DOHH2 (cell line): ENCODE measurements around the gene CD3E.

Experiments
- H3F3A ChIP-seq: fragments of 200-600 bp; sonication (generic), shearing (Covaris generic); 2 replicates; pipeline ENCODE4 v1.6.0; 2016; ENCODE audit warnings: antibody characterized with exemption, mild to moderate bottlenecking; ENCODE audit not compliant: control insufficient read depth, insufficient read depth
- H3K27ac ChIP-seq: fragments of 200-600 bp; sonication (generic); 2 replicates; pipeline ENCODE4 v1.5.1; 2014; ENCODE audit warnings: low read depth, mild to moderate bottlenecking, low read length, moderate library complexity
- H3K27me3 ChIP-seq: fragments of 200-600 bp; sonication (generic); 2 replicates; pipeline ENCODE4 v1.6.1; 2014; ENCODE audit warnings: mild to moderate bottlenecking, low read length, mixed read lengths; ENCODE audit not compliant: control insufficient read depth
- H3K36me3 ChIP-seq: fragments of 200-600 bp; sonication (generic); 2 replicates; pipeline ENCODE4 v1.6.1; 2014; ENCODE audit warnings: mild to moderate bottlenecking, low read length, moderate library complexity, mixed read lengths; ENCODE audit not compliant: control insufficient read depth
- H3K4me1 ChIP-seq: fragments of 200-600 bp; sonication (generic); 2 replicates; pipeline ENCODE4 v1.6.1; 2014; ENCODE audit warnings: mild to moderate bottlenecking, low read length, mixed read lengths; ENCODE audit not compliant: control insufficient read depth
- H3K4me2 ChIP-seq: fragments of 200-600 bp; sonication (generic); 2 replicates; pipeline ENCODE4 v1.6.0; 2014; ENCODE audit warnings: mild to moderate bottlenecking, low read length, moderate library complexity
- H3K4me3 ChIP-seq: fragments of 200-600 bp; sonication (generic); 2 replicates; pipeline ENCODE4 v1.5.1; 2014; ENCODE audit warnings: mild to moderate bottlenecking, low read length, mixed read lengths
- H3K79me2 ChIP-seq: fragments of 200-600 bp; sonication (generic); 2 replicates; pipeline ENCODE4 v1.6.1; 2014; ENCODE audit warnings: mild to moderate bottlenecking, low read length, mixed read lengths; ENCODE audit not compliant: control insufficient read depth
- H3K9me2 ChIP-seq: fragments of 200-600 bp; sonication (generic); replicated peaks from 2 replicates; pipeline ENCODE4 v1.6.1; 2014; ENCODE audit warnings: mild to moderate bottlenecking, low read length, mixed read lengths; ENCODE audit not compliant: control insufficient read depth
- H3K9me3 ChIP-seq: fragments of 200-600 bp; sonication (generic); 2 replicates; pipeline ENCODE4 v1.6.1; 2014; ENCODE audit warnings: antibody characterized with exemption, low read length, mixed read lengths; ENCODE audit not compliant: control insufficient read depth, insufficient read depth
- H4K20me1 ChIP-seq: fragments of 200-600 bp; sonication (generic); 2 replicates; pipeline ENCODE4 v1.6.0; 2014; ENCODE audit warnings: low read depth, mild to moderate bottlenecking, antibody characterized with exemption, low read length, moderate library complexity; ENCODE audit not compliant: control insufficient read depth, insufficient read depth
- EZH2phosphoT487 ChIP-seq: fragments of 200-600 bp; sonication (generic); IDR thresholded peaks from 2 replicates; pipeline ENCODE4 v1.6.1; 2017; ENCODE audit warnings: borderline replicate concordance, mild to moderate bottlenecking, antibody characterized with exemption, low read length, moderate library complexity, mixed read lengths
- TF ChIP-seq, protein P1 (sequence below): fragments of 200-600 bp; sonication (generic); IDR thresholded peaks from one replicate; pipeline ENCODE4 v1.5.1; 2014; ENCODE audit warnings: antibody characterized with exemption, mild to moderate bottlenecking, low read depth, low read length; ENCODE audit not compliant: poor library complexity, severe bottlenecking

Gene CD3E

GRCh38 chr11:118358071-118358470 lies 53.5 kb downstream of the CD3E start:
- H3K4me1 ChIP-seq: peaks cover 32% of the 10 kb centered on the region
- no peaks in the 10 kb centered on the region for H3K9me2 ChIP-seq
- H3K9me3 ChIP-seq: no peaks in the 10 kb centered on the region
- no peak overlapping the region for H3K4me3 ChIP-seq
- peaks cover 14% of the 10 kb centered on the region for H3F3A ChIP-seq
- no peak for TF ChIP-seq EZH2phosphoT487
- TF ChIP-seq, protein P1, sequence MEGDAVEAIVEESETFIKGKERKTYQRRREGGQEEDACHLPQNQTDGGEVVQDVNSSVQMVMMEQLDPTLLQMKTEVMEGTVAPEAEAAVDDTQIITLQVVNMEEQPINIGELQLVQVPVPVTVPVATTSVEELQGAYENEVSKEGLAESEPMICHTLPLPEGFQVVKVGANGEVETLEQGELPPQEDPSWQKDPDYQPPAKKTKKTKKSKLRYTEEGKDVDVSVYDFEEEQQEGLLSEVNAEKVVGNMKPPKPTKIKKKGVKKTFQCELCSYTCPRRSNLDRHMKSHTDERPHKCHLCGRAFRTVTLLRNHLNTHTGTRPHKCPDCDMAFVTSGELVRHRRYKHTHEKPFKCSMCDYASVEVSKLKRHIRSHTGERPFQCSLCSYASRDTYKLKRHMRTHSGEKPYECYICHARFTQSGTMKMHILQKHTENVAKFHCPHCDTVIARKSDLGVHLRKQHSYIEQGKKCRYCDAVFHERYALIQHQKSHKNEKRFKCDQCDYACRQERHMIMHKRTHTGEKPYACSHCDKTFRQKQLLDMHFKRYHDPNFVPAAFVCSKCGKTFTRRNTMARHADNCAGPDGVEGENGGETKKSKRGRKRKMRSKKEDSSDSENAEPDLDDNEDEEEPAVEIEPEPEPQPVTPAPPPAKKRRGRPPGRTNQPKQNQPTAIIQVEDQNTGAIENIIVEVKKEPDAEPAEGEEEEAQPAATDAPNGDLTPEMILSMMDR: no peak
- H3K79me2 ChIP-seq: peaks cover 37% of the 10 kb centered on the region
- no peaks in the 10 kb centered on the region for H3K27me3 ChIP-seq
- no peak overlapping the region for H3K27ac ChIP-seq
- peaks cover 10% of the 10 kb centered on the region; the same call in 1 of the 2 replicates for H4K20me1 ChIP-seq
- peaks cover 25% of the 10 kb centered on the region for H3K36me3 ChIP-seq
- no peak overlapping the region for H3K4me2 ChIP-seq

DNA sequence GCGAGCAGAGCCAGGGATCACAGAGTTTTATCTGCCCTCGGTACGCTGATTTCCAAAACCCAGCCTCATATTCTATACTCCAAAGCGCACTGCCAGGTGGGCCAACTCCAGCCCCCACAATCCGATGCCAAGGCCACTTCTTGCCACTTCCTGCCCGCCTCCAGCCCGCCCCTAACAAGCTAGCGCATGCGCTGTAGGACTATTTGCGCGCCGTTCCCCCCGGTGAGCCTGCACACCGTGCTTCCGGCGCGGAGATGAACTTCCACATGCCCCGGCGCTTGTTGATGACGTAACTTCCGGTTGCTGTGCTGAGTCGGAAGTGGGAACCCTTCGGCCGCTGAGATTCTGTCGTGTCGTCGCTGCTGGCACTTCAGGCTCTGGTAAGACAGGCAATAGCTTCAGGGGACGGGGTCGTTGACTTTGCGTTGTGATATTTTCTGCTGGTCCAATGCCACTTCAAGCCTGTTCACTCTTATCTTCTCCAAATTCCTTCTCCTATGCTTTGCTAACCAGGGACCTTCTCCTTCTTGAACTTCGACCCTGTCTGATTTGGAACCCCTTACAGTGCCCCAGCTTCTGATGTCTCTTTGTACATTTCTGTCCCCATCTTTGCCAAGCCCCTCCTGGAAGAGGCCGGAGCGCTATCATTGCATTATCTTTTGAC lies 54.9 kb downstream of the CD3E start, which contains the start of gene UBE4A:
TSS of gene UBE4A (plus strand) at position 306 of the 664 bp plus-strand sequence. CDS start 5,481 bp downstream, outside the sequence.
- H4K20me1 ChIP-seq: peaks cover 10% of the 10 kb centered on the region; the same call in 1 of the 2 replicates

GRCh38 chr11:118364956-118365615 lies 60.6 kb downstream of the CD3E start:
- Histone ChIP-seq H3K36me3 (peaks cover 83% of the 10 kb centered on the region), H3K4me2 (no peak overlapping the region), H4K20me1 (peaks cover 10% of the 10 kb centered on the region; the same call in 1 of the 2 replicates), H3K9me2 (no peaks in the 10 kb centered on the region), H3K4me1 (peaks cover 16% of the 10 kb centered on the region), H3K79me2 (peaks cover 49% of the 10 kb centered on the region), H3K27ac (no peak overlapping the region), H3K4me3 (no peak overlapping the region), H3K27me3 (no peaks in the 10 kb centered on the region), H3K9me3 (no peaks in the 10 kb centered on the region), H3F3A (0 out of 2 replicates have a peak, but pooled peaks cover 2% of the 10 kb centered on the region)
- TF ChIP-seq EZH2phosphoT487: no peak
- TF ChIP-seq, protein P1: no peak

More for the DNA sequence above, 54.9 kb downstream of the CD3E start, which contains the start of gene UBE4A:
- Histone ChIP-seq H3F3A (peaks cover 14% of the 10 kb centered on the region), H3K4me1 (peaks cover 26% of the 10 kb centered on the region), H3K79me2 (peaks cover 50% of the 10 kb centered on the region), H3K9me2 (no peaks in the 10 kb centered on the region), H3K4me3 (peak within 1 kb of the TSS; percentile 97), H3K36me3 (peaks cover 37% of the 10 kb centered on the region), H3K27ac (peak within 1 kb of the TSS; percentile 38), H3K27me3 (no peaks in the 10 kb centered on the region), H3K9me3 (no peaks in the 10 kb centered on the region), H3K4me2 (peak within 1 kb of the TSS; percentile 75)
- TF ChIP-seq EZH2phosphoT487: no peak
- TF ChIP-seq, protein P1: no peak
